SK-N-SH treated with all-trans-retinoic acid at 6 μM for 48 hours (cell line): Measurements from ENCODE around the gene COX11.

Experiments used
- BACH2 ChIP-seq: fragments of 250-450 bp; sonication (Bioruptor Pico); IDR thresholded peaks from 2 replicates; pipeline ENCODE4 v1.9.0; 2021; ENCODE audit warnings: mild to moderate bottlenecking, borderline replicate concordance
- POU6F1 ChIP-seq: fragments of 250-450 bp; sonication (Bioruptor Pico); IDR thresholded peaks from 2 replicates; pipeline ENCODE4 v1.8.0; 2021; ENCODE audit warnings: low read depth, mild to moderate bottlenecking, moderate library complexity, borderline replicate concordance
- ZFP3 ChIP-seq: fragments of 250-450 bp; sonication (Bioruptor Pico); IDR thresholded peaks from 2 replicates; pipeline ENCODE4 v1.5.0; 2020; ENCODE audit warnings: mild to moderate bottlenecking, moderate library complexity
- ZNF8 ChIP-seq: fragments of 450-650 bp; formaldehyde crosslinking; IDR thresholded peaks from 2 replicates; pipeline ENCODE4 v1.5.0; 2020; ENCODE audit warnings: mild to moderate bottlenecking, moderate library complexity

- TF ChIP-seq ZFP3 (CRISPR knock-in tag) = no peak
- no peak for TF ChIP-seq POU6F1 (CRISPR knock-in tag)
- TF ChIP-seq BACH2 (CRISPR knock-in tag) = no peak
- no peak for TF ChIP-seq ZNF8 (CRISPR knock-in tag)
Measured at GRCh38 chr17:54933921-54934320, 34.5 kb downstream of the COX11 start.
